HCT116 (cell line): ENCODE results near the gene CA10. TPM values are rescaled to one million over a fixed set of nuclear protein-coding genes. Genes with fewer than 3 reads are reported as not detected.

Experiments
- ATAC-seq: fragments of 200-7000 bp; cut with Tn5 transposase; 2 replicates; pipeline ENCODE4 v1.9.1; 2020; ENCODE audit warnings: mild to moderate bottlenecking, moderate library complexity
- BruUV-seq: library from RNA; stranded (reverse); fragments of 400-500 nt; replicated peaks from 2 replicates; lab custom pipeline; 2021; lab: Mats Ljungman, UMichigan
- CTCF ChIA-PET: fragments of 300-600 bp; sonication (Branson Sonifier 250); formaldehyde crosslinking; loops from one replicate; lab custom pipeline; 2021; ENCODE audit warnings: antibody characterized with exemption; lab: Charles Lee
- POLR2A ChIA-PET: fragments of 300-600, 350-600 bp; sonication (Branson Sonifier 250); formaldehyde crosslinking; loops from one replicate; lab custom pipeline; 2021; ENCODE audit warnings: antibody characterized with exemption; lab: Charles Lee
- RAD21 ChIA-PET, 2 experiments: fragments of 300-600 bp; sonication (Branson Sonifier 250); formaldehyde crosslinking; loops; one replicate each; lab custom pipeline; 2023; ENCODE audit warnings: low total read pairs in 2 of 2; ENCODE audit not compliant: uncharacterized antibody in 2 of 2, unreplicated experiment in 2 of 2, low non-redundant PET in 1 of 2; lab: Charles Lee
- DNase-seq: peaks from one replicate; pipeline ENCODE4 v3.0.0-alpha.2; 2010; ENCODE audit warnings: low read depth, low spot score
- H2AFZ ChIP-seq: fragments of 200-600 bp; shearing (Covaris generic), sonication (generic); 2 replicates; pipeline ENCODE4 v1.6.1; 2017; ENCODE audit warnings: low read depth, mixed run types, mixed read lengths, antibody characterized with exemption, low read length; ENCODE audit not compliant: poor library complexity, severe bottlenecking
- H3K27ac ChIP-seq: 2 replicates; pipeline ENCODE4 v1.5.1; 2012; ENCODE audit warnings: low read depth, low read length
- H3K27me3 ChIP-seq: fragments of 200-600 bp; sonication (generic); 2 replicates; pipeline ENCODE4 v1.6.1; 2016; ENCODE audit warnings: mixed run types, low read length, mixed read lengths; ENCODE audit not compliant: insufficient read depth
- H3K36me3 ChIP-seq, 2 experiments: fragments of 200-500 bp in 1 of 2; fragments of 200-600 bp in 1 of 2; sonication (Bioruptor generic) in 1 of 2; sonication (generic) in 1 of 2; 2 replicates each; pipeline versions ENCODE4 v1.5.1 to v1.6.1; 2014 to 2016; ENCODE audit warnings: low read length in 2 of 2, inconsistent platforms in 1 of 2, mixed read lengths in 1 of 2, mixed run types in 1 of 2; ENCODE audit not compliant: insufficient read depth in 2 of 2, control insufficient read depth in 1 of 2
- H3K4me1 ChIP-seq, 2 experiments: fragments of 200-600 bp in 1 of 2; sonication (generic) in 1 of 2; 2 replicates each; pipeline versions ENCODE4 v1.5.1 to v1.6.1; 2012 to 2017; ENCODE audit warnings: low read length in 2 of 2, inconsistent platforms in 1 of 2, mild to moderate bottlenecking in 1 of 2, mixed read lengths in 1 of 2, mixed run types in 1 of 2, moderate library complexity in 1 of 2; ENCODE audit not compliant: insufficient read depth in 2 of 2, control insufficient read depth in 1 of 2
- H3K4me2 ChIP-seq: fragments of 200-600 bp; sonication (generic); 2 replicates; pipeline ENCODE4 v1.6.1; 2017; ENCODE audit warnings: mixed run types, low read length, mixed read lengths
- H3K4me3 ChIP-seq, 2 experiments: fragments of 200-600 bp in 1 of 2; sonication (generic) in 1 of 2; replicated peaks in 1 of 2; 2 replicates each; pipeline ENCODE4 v1.5.1; 2011 to 2016; ENCODE audit warnings: low read length in 2 of 2, control low read depth in 1 of 2, low read depth in 1 of 2, mild to moderate bottlenecking in 1 of 2, mixed read lengths in 1 of 2, mixed run types in 1 of 2
- H3K79me2 ChIP-seq: fragments of 200-600 bp; sonication (generic); 2 replicates; pipeline ENCODE4 v1.6.1; 2017; ENCODE audit warnings: mild to moderate bottlenecking, mixed run types, low read length, moderate library complexity, mixed read lengths; ENCODE audit not compliant: insufficient read depth
- H3K9ac ChIP-seq: fragments of 200-600 bp; sonication (generic); 2 replicates; pipeline ENCODE4 v1.6.1; 2016; ENCODE audit warnings: low read length, mixed read lengths
- H3K9me2 ChIP-seq: fragments of 200-600 bp; sonication (generic), shearing (Covaris generic); 2 replicates; pipeline ENCODE4 v1.6.1; 2017; ENCODE audit warnings: mixed run types, mild to moderate bottlenecking, moderate library complexity; ENCODE audit not compliant: insufficient read depth
- H3K9me3 ChIP-seq, 2 experiments: fragments of 200-500 bp in 1 of 2; fragments of 200-600 bp in 1 of 2; sonication (Bioruptor generic) in 1 of 2; sonication (generic) in 1 of 2; 2 replicates each; pipeline ENCODE4 v1.6.1; 2014 to 2017; ENCODE audit warnings: low read length in 2 of 2, mixed read lengths in 2 of 2, inconsistent platforms in 1 of 2, low read depth in 1 of 2, mild to moderate bottlenecking in 1 of 2, mixed run types in 1 of 2, moderate library complexity in 1 of 2; ENCODE audit not compliant: control insufficient read depth in 1 of 2, insufficient read depth in 1 of 2
- H4K20me1 ChIP-seq: fragments of 200-600 bp; sonication (generic), shearing (Covaris generic); 2 replicates; pipeline ENCODE4 v1.6.1; 2017; ENCODE audit warnings: mixed run types, mild to moderate bottlenecking, moderate library complexity; ENCODE audit not compliant: insufficient read depth
- CTCF ChIP-seq, 3 experiments: fragments of 200-600 bp in 1 of 3; sonication (generic) in 1 of 3; IDR thresholded peaks in 2 of 3; conservative IDR thresholded peaks in 1 of 3; 2 replicates each; pipeline ENCODE4 v1.5.1; 2012 to 2017; ENCODE audit warnings: low read depth in 2 of 3, low read length in 2 of 3, antibody characterized with exemption in 1 of 3, borderline replicate concordance in 1 of 3, control low read depth in 1 of 3, mild to moderate bottlenecking in 1 of 3, mixed read lengths in 1 of 3, mixed run types in 1 of 3, moderate library complexity in 1 of 3; ENCODE audit not compliant: insufficient read depth in 1 of 3
- EZH2phosphoT487 ChIP-seq: fragments of 200-600 bp; IDR thresholded peaks from 2 replicates; pipeline ENCODE4 v1.6.1; 2018; ENCODE audit warnings: antibody characterized with exemption, borderline replicate concordance
- JUND ChIP-seq: IDR thresholded peaks from 2 replicates; pipeline ENCODE4 v1.6.1; 2012
- SIN3A ChIP-seq: IDR thresholded peaks from 2 replicates; pipeline ENCODE4 v1.6.1; 2012; ENCODE audit warnings: low read depth
- SP1 ChIP-seq: IDR thresholded peaks from 2 replicates; pipeline ENCODE4 v1.6.1; 2012; ENCODE audit warnings: low read depth
- SRF ChIP-seq: IDR thresholded peaks from 2 replicates; pipeline ENCODE4 v1.6.1; 2012; ENCODE audit warnings: low read depth
- intact Hi-C: fragments of 100-400 bp; cut with micrococcal nuclease; formaldehyde crosslinking; loops from 2 replicates; pipeline ENCODE4 v1.10.0; 2022
- total RNA-seq: library from RNA; stranded (reverse); gene quantifications from one replicate; pipeline ENCODE4 v1.2.1, GENCODE V29; 2021; ENCODE audit not compliant: unreplicated experiment
- TF ChIP-seq, protein P1 (sequence below): IDR thresholded peaks from 2 replicates; pipeline ENCODE4 v1.6.1; 2011; ENCODE audit warnings: mild to moderate bottlenecking, low read length, moderate library complexity; ENCODE audit not compliant: insufficient replicate concordance; ENCODE audit errors: extremely low read depth
- TF ChIP-seq, protein P2 (sequence below): IDR thresholded peaks from 2 replicates; pipeline ENCODE4 v1.6.1; 2012

Gene CA10
- total RNA-seq, 1 experiment from 2014 or later, result not detected

GRCh38 chr17:51769231-51769630 lies 389.3 kb downstream of the CA10 start (continued):
- TF ChIP-seq CTCF (IDR thresholded peaks at IDR 0.05 in 2 of 3, conservative IDR thresholded peaks at IDR 0.05 in 1 of 3; ENCODE audit: borderline replicate concordance in 1 of 3, insufficient read depth in 1 of 3, low read depth in 2 of 3, low read length in 2 of 3), result no peak

- BruUV-seq, result no TSS peak
- ChIA-PET POLR2A (no interaction called here), RAD21 (no interaction called here), CTCF (no interaction called here)
- no peaks in the 10 kb centered on the region for H4K20me1 ChIP-seq
- no peak for TF ChIP-seq JUND
- TF ChIP-seq SRF, result no peak
- TF ChIP-seq SP1, result no peak
- no peak for TF ChIP-seq EZH2phosphoT487
- TF ChIP-seq, protein P1, sequence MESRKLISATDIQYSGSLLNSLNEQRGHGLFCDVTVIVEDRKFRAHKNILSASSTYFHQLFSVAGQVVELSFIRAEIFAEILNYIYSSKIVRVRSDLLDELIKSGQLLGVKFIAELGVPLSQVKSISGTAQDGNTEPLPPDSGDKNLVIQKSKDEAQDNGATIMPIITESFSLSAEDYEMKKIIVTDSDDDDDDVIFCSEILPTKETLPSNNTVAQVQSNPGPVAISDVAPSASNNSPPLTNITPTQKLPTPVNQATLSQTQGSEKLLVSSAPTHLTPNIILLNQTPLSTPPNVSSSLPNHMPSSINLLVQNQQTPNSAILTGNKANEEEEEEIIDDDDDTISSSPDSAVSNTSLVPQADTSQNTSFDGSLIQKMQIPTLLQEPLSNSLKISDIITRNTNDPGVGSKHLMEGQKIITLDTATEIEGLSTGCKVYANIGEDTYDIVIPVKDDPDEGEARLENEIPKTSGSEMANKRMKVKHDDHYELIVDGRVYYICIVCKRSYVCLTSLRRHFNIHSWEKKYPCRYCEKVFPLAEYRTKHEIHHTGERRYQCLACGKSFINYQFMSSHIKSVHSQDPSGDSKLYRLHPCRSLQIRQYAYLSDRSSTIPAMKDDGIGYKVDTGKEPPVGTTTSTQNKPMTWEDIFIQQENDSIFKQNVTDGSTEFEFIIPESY, result no peak
- TF ChIP-seq, protein P2, sequence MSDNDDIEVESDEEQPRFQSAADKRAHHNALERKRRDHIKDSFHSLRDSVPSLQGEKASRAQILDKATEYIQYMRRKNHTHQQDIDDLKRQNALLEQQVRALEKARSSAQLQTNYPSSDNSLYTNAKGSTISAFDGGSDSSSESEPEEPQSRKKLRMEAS, result no peak
- TF ChIP-seq SIN3A, result no peak
- ATAC-seq, result no peak
- H3K9ac ChIP-seq, result no peak overlapping the region
- H2AFZ ChIP-seq, result no peak overlapping the region
- H3K27ac ChIP-seq, result no peak overlapping the region
- intact Hi-C loops, result no loop called here
- no peak overlapping the region for H3K4me2 ChIP-seq
- H3K4me1 ChIP-seq, result no peaks in the 10 kb centered on the region
- H3K36me3 ChIP-seq, result no peaks in the 10 kb centered on the region
- no peak overlapping the region for H3K4me3 ChIP-seq
- H3K79me2 ChIP-seq, result no peaks in the 10 kb centered on the region
- H3K9me2 ChIP-seq, result no peaks in the 10 kb centered on the region
- H3K9me3 ChIP-seq, result no peaks in the 10 kb centered on the region
- H3K27me3 ChIP-seq, result no peaks in the 10 kb centered on the region; the same call in 1 of the 2 replicates
- no peak for DNase-seq
Observed at GRCh38 chr17:51768706-51769105, 389.8 kb downstream of the CA10 start.
